NCI-H345 treated with DMSO at 0.1 percent for 48 hours (cell line): ENCODE results near the gene FAM171A2.

Source experiments
- DNase-seq: peaks from one replicate; lab custom pipeline; 2025; ENCODE audit not compliant: unreplicated experiment; lab: John Stamatoyannopoulos, UW

Gene FAM171A2

DNA sequence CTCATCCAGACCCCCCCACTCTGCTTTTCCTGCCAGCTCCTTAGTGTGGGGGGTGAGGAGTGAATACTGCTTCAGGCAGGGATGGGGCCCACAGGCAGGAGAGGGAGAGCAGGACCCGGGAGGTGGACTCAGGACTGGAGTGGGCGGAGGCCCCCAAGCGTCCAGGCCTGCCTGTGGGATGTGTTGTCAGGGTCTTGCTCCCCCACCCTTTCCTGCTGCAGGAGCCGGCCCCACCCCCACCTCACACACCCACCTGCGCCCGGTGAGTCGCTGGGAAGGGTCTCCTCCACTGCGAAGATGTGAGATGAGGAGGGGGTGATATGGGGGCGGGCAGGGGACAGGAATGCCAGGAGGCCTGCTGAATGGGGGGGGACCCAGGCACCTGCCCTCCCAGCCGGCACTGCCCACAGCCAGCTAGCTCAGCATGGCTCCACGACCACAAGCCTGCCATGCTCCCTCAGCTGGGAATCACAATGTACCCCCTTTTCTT is 1.1 kb downstream of the FAM171A2 start:
- no peak for DNase-seq

DNA sequence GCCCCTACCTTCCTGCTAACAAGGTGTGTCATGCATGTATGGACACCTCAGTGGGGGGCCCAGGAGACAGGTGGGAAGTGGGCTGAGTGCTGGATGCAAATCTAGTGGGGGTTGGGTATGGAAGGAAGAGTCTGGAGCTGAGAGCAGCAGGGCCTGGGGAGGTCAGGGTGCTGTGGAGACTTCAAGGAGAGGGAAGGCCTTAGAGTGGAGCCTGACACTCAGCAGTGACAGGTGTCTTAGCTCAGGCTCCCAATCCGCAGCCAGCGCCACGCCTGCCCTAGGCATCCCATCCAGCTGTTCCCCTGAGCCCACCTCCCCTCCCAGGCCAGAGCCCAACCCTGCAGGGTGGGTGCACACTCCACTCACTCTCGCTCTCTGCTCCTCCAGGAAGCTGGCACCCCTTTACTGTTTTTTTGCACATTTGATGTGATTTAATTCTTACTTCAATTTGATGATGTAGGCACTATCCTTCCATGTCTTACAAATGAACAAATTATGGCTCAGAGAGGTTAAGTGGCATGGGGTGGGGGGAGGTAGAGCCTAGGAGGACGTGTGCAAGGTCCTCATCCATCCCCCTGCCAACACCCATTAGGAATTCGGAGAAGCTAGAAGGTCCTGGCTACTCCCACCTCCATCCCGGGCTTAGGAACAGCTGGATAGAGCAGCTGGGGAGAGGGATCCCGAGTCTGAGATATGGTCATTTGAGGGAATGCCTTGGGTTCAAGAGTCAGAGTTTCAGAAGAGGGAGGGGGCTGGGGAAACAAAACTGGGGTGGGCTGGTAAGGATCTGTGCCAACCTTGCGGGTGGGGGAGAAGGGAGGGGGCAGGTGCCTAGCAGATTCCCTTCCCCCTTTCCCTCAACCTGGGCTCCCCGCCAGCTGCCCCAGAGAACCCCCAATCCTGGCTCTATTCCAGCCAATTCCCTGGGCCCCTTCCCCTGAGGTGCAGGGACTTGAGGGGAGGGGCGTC is 2.1 kb downstream of the FAM171A2 start:
- DNase-seq, result no peak

DNA sequence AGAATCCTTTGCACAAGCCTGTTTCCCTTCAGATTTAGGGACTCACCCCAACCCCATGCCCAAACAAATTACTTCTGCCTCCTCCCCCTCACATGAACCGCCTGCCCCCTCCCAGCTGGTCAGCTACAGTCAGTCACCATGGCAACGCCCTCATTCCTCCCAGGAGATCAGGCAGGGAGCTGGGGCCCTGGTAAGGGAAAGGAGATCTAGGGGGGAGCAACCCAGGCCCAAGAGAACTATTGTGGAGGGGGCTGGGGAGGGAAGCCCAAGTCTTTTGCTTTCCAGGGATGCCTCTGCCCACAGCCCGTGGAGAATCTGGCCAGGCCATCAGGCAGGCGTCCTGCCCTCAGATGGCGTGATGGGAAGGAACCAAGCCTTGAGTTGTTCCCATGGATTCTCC is 2.8 kb downstream of the FAM171A2 start:
- DNase-seq, result no peak

DNA sequence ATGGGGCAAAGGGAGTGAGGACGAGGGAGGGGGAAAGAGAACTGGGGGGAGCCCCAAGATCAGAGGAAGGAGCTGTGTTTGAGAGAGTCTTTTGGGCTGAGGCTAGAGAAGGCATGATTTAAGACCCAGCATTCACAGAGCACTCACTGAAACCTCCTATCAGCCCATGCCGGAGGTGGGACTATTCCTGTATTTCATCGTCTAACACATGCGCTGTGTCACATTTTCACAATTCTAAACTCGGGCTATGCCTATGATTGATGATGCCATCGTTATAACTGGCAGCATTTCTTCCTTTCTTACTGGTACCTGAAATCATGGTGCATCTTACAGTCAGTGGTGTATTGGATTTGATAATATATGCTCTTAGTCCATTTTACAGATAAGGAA is 3.5 kb downstream of the FAM171A2 start:
- DNase-seq, result no peak

DNA sequence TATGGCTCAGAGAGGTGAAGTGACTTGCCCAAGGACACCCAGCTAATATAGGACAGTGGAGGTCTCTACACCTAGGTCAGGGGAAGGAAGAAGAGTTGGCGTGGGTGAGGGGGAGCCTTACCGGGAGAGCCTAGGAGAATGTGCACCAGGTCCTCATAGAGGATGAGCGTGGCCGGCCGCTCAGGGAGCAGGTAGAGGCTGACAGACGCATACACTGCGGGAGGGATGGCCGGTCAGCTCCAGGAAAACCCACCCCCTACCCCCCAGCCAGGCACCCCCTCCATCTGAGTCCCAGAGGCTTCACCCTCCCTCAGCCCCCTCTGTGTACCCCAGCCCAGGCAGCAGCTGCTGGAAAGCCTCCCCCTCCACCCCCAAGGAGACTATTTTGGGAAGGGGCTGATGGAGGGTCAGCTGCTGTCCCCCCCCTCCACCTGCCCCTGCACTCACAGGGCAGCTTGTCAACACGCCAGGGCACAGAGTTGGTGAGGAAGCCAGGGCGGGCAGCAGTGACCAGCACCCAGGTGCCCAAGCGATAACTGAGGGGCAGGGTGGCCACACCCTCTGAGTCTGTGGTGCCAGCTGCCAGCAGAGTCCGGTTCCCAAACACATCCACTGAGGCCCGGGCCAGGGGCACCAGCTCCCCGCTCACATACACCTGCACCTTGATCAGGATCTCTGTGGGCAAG is 4.1 kb downstream of the FAM171A2 start:
- no peak for DNase-seq

DNA sequence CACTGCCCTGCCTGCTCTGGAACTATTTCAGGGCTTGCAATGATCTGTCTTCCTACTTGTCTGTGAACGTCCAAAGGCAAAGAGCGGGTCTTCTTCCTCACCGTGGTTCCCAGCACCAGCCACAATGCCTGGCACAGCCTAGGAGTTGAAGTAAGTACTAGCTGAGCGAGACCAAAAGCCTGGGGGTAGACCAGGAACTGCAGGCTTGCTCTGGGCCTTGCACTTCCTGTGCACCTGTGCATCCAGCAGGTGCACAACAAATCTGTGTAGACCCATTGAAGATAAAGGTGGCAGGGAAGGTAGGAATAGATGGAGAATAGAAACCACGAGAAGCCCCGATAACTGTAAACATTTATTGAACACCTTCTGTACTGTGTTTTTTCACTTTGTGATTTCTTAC is 4.6 kb downstream of the FAM171A2 start:
- no peak for DNase-seq

DNA sequence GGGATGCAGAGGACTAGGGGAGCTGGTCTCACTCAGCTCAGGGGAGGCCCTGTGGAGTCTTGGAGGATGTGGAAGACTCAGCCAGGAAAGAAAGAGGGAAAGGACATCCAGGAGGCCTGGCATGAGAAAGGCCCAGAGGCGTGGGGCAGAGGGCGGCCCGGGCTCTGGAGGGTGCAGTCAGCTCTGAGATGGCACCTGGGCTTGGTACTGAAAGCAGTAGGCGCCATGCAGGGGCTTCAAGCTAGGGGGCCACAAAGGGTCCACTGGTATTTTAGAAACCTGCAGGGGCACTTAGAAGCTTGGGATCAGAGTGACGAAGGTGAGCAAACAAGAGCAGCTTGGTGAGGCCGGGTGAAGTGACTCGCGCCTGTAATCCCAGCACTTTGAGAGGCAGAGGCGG is 5.6 kb downstream of the FAM171A2 start:
- no peak for DNase-seq

DNA sequence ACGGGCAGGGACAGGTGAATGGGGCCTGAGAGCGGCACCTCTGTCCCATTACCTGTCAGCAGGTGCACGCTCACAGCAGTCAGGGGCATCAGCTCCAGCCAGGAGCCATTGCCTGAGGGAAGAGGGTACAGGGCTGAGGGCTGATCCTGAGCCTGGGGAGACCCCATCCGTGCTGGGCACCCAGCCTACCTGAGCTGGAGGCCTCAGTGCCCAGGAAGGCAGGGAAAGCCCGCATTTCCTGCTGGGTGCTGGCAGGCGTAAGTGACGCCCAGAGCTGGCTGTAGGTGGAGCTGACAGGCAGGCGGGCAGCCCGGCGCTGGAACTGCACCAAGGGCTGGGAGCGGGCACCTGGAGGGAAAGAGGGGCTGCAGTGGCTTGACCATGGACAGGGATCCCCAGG is 7.4 kb downstream of the FAM171A2 start:
- no peak for DNase-seq

DNA sequence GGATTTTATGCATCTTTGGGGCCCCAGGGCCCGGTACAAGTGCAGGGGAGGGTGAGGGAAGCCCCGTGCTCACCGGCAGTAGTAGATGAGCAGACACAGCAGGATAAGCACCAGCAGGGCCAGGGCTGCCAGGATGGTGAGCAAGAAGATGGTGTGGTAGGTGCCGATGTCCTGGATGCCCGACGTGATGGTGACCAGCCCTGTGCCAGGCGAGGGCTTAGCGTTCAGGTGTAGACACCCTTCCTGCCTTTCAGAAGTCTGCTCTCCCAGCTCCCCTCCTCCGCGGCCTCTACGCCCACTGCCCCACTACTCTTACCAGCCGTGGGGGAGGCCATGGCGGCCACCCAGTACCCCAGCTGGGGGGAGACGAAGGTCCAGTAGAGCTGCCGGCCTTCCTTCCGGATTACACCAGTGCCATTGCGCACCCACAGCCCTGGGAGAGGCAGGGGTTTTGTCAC is 8.0 kb downstream of the FAM171A2 start:
- DNase-seq, result no peak

DNA sequence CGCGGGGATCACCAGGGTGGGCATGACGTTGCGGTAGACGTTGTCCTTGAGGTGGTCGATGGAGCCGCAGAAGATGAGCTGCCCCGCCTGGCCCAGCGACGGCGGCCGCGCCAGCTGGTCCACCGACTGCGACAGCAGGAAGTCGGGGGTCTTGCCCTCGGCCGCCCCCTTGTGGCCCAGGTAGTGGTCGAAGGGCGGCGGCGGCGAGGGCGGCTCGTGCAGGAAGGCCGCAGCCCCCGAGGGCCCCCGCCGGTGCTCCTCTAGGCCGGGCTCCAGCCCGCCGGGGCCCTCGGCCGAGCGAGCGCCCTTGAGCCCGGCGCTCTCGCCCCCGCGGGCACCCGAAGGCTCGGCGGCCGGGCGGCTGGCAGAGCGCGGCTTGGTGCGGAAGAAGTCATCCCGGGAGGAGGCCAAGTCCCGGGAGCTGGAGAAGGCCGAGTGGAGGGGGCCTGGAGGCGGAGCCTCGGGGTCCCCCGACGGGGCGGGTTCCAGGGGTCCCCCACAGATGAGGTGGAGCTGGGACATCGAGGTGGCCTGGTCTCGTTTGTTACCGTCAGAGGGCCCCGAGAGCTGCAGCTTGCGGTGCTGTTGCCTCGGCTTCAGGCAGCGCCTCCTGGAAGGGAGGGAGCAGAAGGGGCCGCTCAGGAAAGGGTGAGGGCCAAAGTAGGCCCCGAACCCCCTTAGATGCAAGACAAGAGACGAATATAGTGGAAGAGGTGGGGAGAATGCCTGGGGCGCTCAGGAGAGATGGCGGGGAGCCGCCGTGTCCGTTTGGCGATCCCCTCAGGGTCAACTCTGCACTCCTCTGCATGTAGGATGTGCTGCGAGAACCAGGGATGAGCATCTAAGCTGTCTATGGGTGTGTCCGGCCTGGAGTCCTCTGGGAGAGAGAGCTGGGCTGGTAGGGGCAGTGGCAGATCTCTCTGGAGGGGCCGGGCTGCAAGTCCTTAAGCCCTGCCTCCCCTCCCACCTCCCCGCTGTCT is 8.8 kb downstream of the FAM171A2 start:
- no peak for DNase-seq

DNA sequence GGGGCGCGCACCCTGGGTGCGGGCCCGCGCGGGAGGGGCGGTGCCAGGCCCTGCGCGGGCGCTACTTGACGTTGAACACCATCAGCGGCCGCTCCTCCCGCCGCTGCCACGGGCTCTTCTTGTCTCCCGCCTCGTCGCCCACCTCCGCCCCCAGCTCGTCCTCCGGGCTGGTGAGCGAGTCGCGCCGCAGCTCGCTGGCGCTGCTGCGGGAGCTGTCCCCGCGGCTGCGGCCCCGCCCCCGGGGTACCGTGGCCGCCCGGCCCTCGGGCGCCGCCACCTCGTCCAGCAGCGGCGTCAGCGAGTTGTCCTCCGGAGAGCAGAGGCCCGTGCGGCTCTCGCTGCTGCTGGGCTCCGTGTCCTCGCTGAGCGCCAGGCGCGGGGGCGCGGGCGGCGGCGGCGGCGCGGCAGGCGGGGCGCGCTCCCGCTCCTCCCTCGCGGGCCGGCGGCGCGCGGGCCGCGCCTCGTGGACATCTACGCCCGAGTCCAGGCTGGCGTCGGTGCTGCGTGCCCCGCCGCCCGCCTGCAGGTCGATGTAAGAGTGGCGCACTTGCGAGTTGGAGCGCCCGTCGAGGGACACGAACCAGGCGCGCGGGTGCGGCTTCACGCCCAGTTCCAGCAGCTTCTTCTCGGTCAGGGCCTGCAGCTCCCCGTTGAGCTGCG is 9.9 kb downstream of the FAM171A2 start:
- no peak for DNase-seq

DNA sequence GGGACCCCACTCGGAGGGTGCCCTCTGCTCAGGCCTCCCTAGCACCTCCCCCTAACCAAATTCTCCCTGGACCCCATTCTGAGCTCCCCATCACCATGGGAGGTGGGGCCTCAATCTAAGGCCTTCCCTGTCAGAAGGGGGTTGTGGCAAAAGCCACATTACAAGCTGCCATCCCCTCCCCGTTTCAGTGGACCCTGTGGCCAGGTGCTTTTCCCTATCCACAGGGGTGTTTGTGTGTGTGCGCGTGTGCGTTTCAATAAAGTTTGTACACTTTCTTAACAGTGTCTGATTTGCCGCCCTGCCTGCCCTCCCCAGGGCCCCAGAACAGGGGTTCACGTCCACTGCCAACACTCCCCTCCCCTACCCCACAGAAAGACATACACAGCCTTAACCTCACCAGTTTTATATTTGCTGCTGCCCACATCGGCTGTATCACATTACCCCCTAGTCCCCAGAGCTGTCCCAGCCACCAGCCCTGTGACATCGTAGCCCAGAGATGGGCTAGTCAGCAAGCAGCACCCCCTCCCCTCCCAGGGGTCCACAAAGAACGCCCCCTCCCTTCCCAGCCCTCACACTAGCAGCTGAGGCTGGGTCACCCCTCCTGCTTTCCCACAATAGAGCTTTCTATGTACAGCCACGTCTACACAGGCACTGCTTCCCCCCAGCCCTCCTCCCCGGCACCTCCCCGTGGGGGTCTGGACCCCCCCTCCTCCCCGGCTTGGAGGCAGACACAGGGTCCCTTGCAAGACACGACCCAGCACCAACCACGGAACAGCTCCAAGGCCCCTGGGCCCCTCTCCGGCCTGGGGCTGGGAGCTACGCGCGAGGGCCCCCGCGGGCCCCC is 10.6 kb downstream of the FAM171A2 start:
- no peak for DNase-seq

DNA sequence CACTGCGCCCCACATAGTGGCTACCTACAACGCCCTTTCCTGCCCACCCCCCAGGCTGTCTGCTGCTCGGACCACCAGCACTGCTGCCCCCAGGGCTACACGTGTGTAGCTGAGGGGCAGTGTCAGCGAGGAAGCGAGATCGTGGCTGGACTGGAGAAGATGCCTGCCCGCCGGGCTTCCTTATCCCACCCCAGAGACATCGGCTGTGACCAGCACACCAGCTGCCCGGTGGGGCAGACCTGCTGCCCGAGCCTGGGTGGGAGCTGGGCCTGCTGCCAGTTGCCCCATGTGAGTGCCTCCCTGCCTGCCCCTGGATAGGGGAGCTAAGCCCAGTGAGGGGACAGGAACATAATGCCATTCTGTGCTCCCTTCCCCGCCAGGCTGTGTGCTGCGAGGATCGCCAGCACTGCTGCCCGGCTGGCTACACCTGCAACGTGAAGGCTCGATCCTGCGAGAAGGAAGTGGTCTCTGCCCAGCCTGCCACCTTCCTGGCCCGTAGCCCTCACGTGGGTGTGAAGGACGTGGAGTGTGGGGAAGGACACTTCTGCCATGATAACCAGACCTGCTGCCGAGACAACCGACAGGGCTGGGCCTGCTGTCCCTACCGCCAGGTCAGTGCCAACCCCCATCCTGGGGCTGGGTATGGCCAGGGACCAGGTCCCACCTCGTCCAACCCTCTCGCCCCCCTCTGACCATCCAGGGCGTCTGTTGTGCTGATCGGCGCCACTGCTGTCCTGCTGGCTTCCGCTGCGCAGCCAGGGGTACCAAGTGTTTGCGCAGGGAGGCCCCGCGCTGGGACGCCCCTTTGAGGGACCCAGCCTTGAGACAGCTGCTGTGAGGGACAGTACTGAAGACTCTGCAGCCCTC is 11.5 kb downstream of the FAM171A2 start:
- DNase-seq, result no peak

DNA sequence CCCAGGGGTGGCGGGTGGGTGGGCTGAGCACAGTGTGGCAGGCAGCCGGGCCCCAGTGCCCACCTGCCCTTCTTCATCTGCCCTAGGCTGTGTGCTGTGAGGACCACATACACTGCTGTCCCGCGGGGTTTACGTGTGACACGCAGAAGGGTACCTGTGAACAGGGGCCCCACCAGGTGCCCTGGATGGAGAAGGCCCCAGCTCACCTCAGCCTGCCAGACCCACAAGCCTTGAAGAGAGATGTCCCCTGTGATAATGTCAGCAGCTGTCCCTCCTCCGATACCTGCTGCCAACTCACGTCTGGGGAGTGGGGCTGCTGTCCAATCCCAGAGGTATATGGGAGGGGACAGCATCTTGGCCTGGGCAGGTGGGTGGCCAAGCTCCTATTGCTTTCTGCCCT is 12.2 kb downstream of the FAM171A2 start:
- no peak for DNase-seq

DNA sequence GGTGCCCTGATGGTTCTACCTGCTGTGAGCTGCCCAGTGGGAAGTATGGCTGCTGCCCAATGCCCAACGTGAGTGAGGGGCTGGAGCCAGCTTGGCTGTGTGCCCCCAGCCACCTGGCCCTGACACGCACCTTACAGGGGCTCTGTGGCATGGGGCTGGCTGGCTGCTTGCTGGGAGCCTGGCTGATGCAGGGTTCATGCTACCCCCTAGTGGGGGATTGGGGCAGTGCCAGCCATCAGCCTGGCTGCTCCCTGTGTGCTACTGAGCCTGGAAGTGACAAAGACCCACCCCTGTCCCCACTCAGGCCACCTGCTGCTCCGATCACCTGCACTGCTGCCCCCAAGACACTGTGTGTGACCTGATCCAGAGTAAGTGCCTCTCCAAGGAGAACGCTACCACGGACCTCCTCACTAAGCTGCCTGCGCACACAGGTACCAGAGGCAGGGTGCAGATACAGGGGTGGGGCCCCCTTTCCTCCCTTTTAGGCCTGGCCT is 12.9 kb downstream of the FAM171A2 start:
- DNase-seq, result no peak

DNA sequence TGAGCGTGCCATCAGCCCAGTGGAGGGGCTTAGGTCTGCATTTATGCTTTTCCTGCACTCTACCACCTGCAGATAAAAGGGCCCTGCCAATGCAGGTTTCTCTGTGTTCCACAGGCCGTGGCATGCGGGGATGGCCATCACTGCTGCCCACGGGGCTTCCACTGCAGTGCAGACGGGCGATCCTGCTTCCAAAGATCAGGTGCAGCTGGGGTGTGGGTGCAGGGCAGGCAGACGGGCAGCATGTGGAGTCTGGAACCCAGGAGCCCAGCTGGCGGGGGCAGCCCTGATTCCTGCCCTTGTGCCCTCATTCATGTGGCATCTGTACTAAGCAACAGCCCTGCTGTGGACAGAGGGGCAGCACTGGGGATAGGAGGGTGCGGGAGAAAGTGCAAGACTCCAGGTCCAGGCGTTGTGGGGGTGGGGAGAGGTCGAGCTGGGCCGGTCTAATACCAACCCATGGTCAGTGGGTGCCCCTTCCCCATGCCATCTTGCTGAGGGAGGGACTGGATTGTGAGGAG is 14.0 kb downstream of the FAM171A2 start:
- no peak for DNase-seq

DNA sequence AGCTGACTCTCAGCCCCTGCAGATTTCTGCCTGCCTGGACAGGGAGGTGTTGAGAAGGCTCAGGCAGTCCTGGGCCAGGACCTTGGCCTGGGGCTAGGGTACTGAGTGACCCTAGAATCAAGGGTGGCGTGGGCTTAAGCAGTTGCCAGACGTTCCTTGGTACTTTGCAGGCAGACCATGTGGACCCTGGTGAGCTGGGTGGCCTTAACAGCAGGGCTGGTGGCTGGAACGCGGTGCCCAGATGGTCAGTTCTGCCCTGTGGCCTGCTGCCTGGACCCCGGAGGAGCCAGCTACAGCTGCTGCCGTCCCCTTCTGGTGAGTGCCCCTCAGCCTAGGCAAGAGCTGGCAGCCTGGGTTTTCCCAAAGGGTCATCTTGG is 14.7 kb downstream of the FAM171A2 start:
- no peak for DNase-seq
